Left ventricle myocardium inferior (tissue), 1 donor: ENCODE measurements around the gene SLC16A10. TPM values are rescaled to one million over a fixed set of nuclear protein-coding genes. Genes with fewer than 3 reads are reported as not detected.

ENCODE experiments used
- DNase-seq: peaks from one replicate; pipeline ENCODE4 v3.0.0-alpha.2; 2020
- H3K27ac ChIP-seq: fragments of 200-600 bp; replicated peaks from 2 replicates; pipeline ENCODE4 v1.8.0; 2021
- H3K27me3 ChIP-seq: fragments of 200-600 bp; 2 replicates; pipeline ENCODE4 v1.8.0; 2021; ENCODE audit warnings: low read depth
- H3K36me3 ChIP-seq: fragments of 200-600 bp; 2 replicates; pipeline ENCODE4 v1.8.0; 2021
- H3K4me1 ChIP-seq: fragments of 200-600 bp; 2 replicates; pipeline ENCODE4 v1.8.0; 2021
- H3K4me3 ChIP-seq: fragments of 200-600 bp; 2 replicates; pipeline ENCODE4 v1.8.0; 2021; ENCODE audit warnings: mild to moderate bottlenecking, moderate library complexity
- H3K9me3 ChIP-seq: fragments of 200-600 bp; replicated peaks from 2 replicates; pipeline ENCODE4 v1.8.0; 2021
- intact Hi-C: fragments of 100-400 bp; cut with micrococcal nuclease; formaldehyde crosslinking; loops from one replicate; pipeline ENCODE4 v1.11.0; 2022
- total RNA-seq: library from RNA; stranded (reverse); fragmentation: NEBNext Ultra II Directional; extraction: Animal tissue kit (Norgen Biotek cat#: 25700); gene quantifications from one replicate; pipeline ENCODE4 v1.2.1, GENCODE V29; 2021
- TF ChIP-seq, protein P1 (sequence below): fragments of 200-600 bp; IDR thresholded peaks from 2 replicates; pipeline ENCODE4 v1.8.0; 2021; ENCODE audit warnings: antibody characterized with exemption, mild to moderate bottlenecking, borderline replicate concordance
- donor health status: DM: no; HTN: yes; CAD: no; lungs with severe emphysema.

The SLC16A10 gene
- total RNA-seq, 1 donor from 2014 or later = 4.5 TPM

- no peaks in the 10 kb centered on the region for H3K4me1 ChIP-seq
- peaks cover 22% of the 10 kb centered on the region for H3K9me3 ChIP-seq
- TF ChIP-seq, protein P1, sequence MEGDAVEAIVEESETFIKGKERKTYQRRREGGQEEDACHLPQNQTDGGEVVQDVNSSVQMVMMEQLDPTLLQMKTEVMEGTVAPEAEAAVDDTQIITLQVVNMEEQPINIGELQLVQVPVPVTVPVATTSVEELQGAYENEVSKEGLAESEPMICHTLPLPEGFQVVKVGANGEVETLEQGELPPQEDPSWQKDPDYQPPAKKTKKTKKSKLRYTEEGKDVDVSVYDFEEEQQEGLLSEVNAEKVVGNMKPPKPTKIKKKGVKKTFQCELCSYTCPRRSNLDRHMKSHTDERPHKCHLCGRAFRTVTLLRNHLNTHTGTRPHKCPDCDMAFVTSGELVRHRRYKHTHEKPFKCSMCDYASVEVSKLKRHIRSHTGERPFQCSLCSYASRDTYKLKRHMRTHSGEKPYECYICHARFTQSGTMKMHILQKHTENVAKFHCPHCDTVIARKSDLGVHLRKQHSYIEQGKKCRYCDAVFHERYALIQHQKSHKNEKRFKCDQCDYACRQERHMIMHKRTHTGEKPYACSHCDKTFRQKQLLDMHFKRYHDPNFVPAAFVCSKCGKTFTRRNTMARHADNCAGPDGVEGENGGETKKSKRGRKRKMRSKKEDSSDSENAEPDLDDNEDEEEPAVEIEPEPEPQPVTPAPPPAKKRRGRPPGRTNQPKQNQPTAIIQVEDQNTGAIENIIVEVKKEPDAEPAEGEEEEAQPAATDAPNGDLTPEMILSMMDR = no peak
- no peaks in the 10 kb centered on the region for H3K27me3 ChIP-seq
- H3K4me3 ChIP-seq = no peak overlapping the region
- no peaks in the 10 kb centered on the region for H3K36me3 ChIP-seq
- no peak overlapping the region for H3K27ac ChIP-seq
- intact Hi-C loops = no loop called here
- DNase-seq = no peak
Observed at GRCh38 chr6:111161650-111162049, 74.3 kb downstream of the SLC16A10 start.

DNA sequence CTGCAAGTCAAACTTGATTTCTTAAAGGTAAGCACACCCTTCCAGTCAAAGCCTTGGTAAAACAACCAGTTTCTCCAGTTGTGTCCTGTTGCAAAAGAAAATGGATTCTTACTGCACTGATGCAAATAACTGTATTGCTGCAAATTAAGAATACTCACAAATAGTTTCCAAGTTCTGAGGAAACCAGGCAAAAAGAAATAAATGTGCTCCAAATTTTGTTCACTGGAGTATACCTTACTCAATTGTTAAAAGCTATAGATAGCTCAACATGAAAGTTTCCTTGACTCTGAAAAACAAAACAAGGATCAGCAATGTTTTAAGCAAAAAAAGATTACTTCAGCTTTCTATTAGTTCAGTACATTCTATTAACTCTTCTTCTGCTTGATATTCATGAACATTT is 75.2 kb downstream of the SLC16A10 start:
- intact Hi-C loops = no loop called here
- H3K9me3 ChIP-seq = peaks cover 22% of the 10 kb centered on the region
- TF ChIP-seq, protein P1 = no peak
- H3K4me3 ChIP-seq = no peak overlapping the region
- DNase-seq = no peak
- no peaks in the 10 kb centered on the region for H3K36me3 ChIP-seq
- H3K4me1 ChIP-seq = no peaks in the 10 kb centered on the region
- no peaks in the 10 kb centered on the region for H3K27me3 ChIP-seq
- no peak overlapping the region for H3K27ac ChIP-seq

DNA sequence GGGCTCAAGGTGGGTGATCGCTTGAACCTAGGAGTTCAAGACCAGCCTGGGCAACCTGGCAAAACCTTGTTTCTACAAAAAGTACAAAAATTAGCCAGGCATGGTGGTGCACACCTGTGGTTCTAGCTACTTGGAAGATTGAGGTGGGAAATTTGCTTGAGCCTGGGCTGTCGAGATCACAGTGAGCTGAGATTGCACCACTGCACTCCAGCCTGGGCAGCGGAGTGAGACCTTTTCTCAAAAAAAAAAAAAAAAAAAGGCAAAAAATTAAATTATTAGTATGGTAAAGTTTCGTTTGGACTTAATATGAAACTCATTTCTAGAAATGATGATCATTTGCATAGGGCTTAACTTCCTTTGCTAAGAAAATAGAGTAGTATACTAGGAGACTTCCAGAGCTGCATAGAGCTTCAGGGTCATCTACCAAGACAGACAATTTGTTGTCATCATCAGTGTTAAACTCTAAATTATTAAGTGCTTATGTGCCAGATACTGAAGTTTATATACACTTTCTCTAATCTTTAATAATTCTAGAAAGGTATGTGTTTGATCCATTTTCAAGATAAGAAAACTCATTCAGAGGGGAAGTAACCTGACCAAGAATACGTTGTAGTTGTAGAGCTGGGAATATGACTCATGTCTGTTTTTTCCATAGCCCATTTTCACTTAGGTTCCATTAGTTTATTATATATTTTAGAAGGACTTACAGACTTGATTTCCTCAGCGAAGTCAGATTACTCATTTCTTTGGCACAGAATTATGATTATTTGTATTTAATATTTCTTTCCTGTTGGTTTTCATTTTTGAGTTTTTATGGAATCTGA is 84.5 kb downstream of the SLC16A10 start:
- TF ChIP-seq, protein P1 = no peak
- H3K4me3 ChIP-seq = no peak overlapping the region
- H3K27me3 ChIP-seq = no peaks in the 10 kb centered on the region
- H3K9me3 ChIP-seq = no peaks in the 10 kb centered on the region
- H3K36me3 ChIP-seq = no peaks in the 10 kb centered on the region
- DNase-seq = no peak
- H3K4me1 ChIP-seq = no peaks in the 10 kb centered on the region
- intact Hi-C loops = no loop called here
- no peak overlapping the region for H3K27ac ChIP-seq

GRCh38 chr6:111172563-111172962 is 85.3 kb downstream of the SLC16A10 start:
- Histone ChIP-seq H3K9me3 (no peaks in the 10 kb centered on the region), H3K27me3 (no peaks in the 10 kb centered on the region), H3K4me1 (no peaks in the 10 kb centered on the region), H3K27ac (no peak overlapping the region), H3K36me3 (no peaks in the 10 kb centered on the region), H3K4me3 (no peak overlapping the region)
- TF ChIP-seq, protein P1 = no peak
- intact Hi-C loops = no loop called here
- no peak for DNase-seq

DNA sequence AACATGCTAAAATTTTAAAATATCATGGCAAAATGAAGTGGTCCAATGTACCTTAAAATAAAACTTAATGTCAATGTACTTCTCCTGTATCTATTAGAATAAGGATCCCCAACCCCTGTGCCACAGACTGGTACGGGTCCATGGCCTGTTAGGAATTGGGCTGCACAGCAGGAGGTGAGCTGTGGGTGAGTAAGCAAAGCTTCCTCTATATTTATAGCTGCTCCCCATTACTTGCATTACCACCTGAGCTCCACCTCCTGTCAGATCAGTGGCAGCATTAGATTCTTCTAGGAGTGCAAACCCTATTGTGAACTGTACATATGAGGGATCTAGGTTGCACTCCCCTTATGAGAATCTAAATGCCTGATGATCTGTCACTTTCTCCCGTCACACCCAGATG is 86.0 kb downstream of the SLC16A10 start:
- no peak overlapping the region for H3K4me3 ChIP-seq
- no peak for DNase-seq
- intact Hi-C loops = no loop called here
- H3K36me3 ChIP-seq = no peaks in the 10 kb centered on the region
- H3K27me3 ChIP-seq = no peaks in the 10 kb centered on the region
- no peak overlapping the region for H3K27ac ChIP-seq
- no peaks in the 10 kb centered on the region for H3K4me1 ChIP-seq
- H3K9me3 ChIP-seq = no peaks in the 10 kb centered on the region
- TF ChIP-seq, protein P1 = no peak
